ENCODE data around the gene ANKS1A.

Gene ANKS1A

GRCh38 chr6:35084511-35085203 is 195.6 kb downstream of the ANKS1A start:
- no peak overlapping the region for H3K4me3 ChIP-seq (ENCODE audit: control insufficient read depth, low read depth, low read length)
- TF ChIP-seq CTCF (conservative IDR thresholded peaks at IDR 0.05; ENCODE audit: control insufficient read depth, insufficient read depth, low read depth, low read length), result no peak
- DNase-seq (ENCODE audit: low read depth), result no peak

GRCh38 chr6:35085359-35086281 is 196.6 kb downstream of the ANKS1A start:
- no peak for TF ChIP-seq CTCF (conservative IDR thresholded peaks at IDR 0.05; ENCODE audit: control insufficient read depth, insufficient read depth, low read depth, low read length)
- no peak overlapping the region for H3K4me3 ChIP-seq (ENCODE audit: control insufficient read depth, low read depth, low read length)
- no peak for DNase-seq (ENCODE audit: low read depth)

- no peak for DNase-seq (ENCODE audit: low read depth)
- no peak for TF ChIP-seq CTCF (conservative IDR thresholded peaks at IDR 0.05; ENCODE audit: control insufficient read depth, insufficient read depth, low read depth, low read length)
These were observed 197.2 kb downstream of the ANKS1A start for GRCh38 chr6:35086282-35086632.

GRCh38 chr6:35086636-35087360 is 197.7 kb downstream of the ANKS1A start:
- no peak overlapping the region for H3K4me3 ChIP-seq (ENCODE audit: control insufficient read depth, low read depth, low read length)
- TF ChIP-seq CTCF (conservative IDR thresholded peaks at IDR 0.05; ENCODE audit: control insufficient read depth, insufficient read depth, low read depth, low read length), result no peak
- DNase-seq (ENCODE audit: low read depth), result no peak

More at GRCh38 chr6:35086282-35086632, 197.2 kb downstream of the ANKS1A start:
- H3K4me3 ChIP-seq (ENCODE audit: control insufficient read depth, low read depth, low read length), result no peak overlapping the region

- no peak for DNase-seq (ENCODE audit: low read depth)
- H3K4me3 ChIP-seq (ENCODE audit: control insufficient read depth, low read depth, low read length), result no peak overlapping the region
- no peak for TF ChIP-seq CTCF (conservative IDR thresholded peaks at IDR 0.05; ENCODE audit: control insufficient read depth, insufficient read depth, low read depth, low read length)
These were observed 198.6 kb downstream of the ANKS1A start for GRCh38 chr6:35087361-35088280.

Data from fibroblast of mammary gland (primary cell).